PC-9 (cell line): ENCODE measurements around the gene EPHB3. TPM values are rescaled to one million over a fixed set of nuclear protein-coding genes. Genes with fewer than 3 reads are reported as not detected.

Source experiments
- BruUV-seq: library from RNA; stranded (reverse); fragments of 400-500 nt; replicated peaks from 2 replicates; lab custom pipeline; 2021; lab: Mats Ljungman, UMichigan
- CTCF ChIA-PET: fragments of 300-600 bp; sonication (Branson Sonifier 250); formaldehyde crosslinking; loops from one replicate; lab custom pipeline; 2022; ENCODE audit warnings: antibody characterized with exemption; lab: Charles Lee
- POLR2A ChIA-PET: fragments of 300-600 bp; sonication (Branson Sonifier 250); formaldehyde crosslinking; loops from one replicate; lab custom pipeline; 2022; ENCODE audit warnings: antibody characterized with exemption; ENCODE audit not compliant: unreplicated experiment; lab: Charles Lee
- DNase-seq, 2 experiments: peaks; one replicate each; pipeline versions ENCODE4 v3.0.0 to v3.0.0-alpha.2; 2015 to 2022; ENCODE audit warnings: mixed read lengths in 1 of 2
- H2AFZ ChIP-seq: fragments of 200-600 bp; sonication (generic); 2 replicates; pipeline ENCODE4 v1.8.1; 2017; ENCODE audit warnings: antibody characterized with exemption
- H3F3A ChIP-seq: fragments of 200-600 bp; sonication (generic); 2 replicates; pipeline ENCODE4 v1.8.1; 2017; ENCODE audit warnings: antibody characterized with exemption, mild to moderate bottlenecking, low read depth; ENCODE audit not compliant: insufficient read depth
- H3K27ac ChIP-seq: fragments of 200-600 bp; sonication (generic); 2 replicates; pipeline ENCODE4 v1.6.1; 2016; ENCODE audit warnings: mixed run types
- H3K27me3 ChIP-seq: fragments of 200-600 bp; sonication (generic); 2 replicates; pipeline ENCODE4 v1.6.1; 2016; ENCODE audit warnings: low read depth, mixed run types; ENCODE audit not compliant: insufficient read depth
- H3K36me3 ChIP-seq: fragments of 200-600 bp; sonication (generic); 2 replicates; pipeline ENCODE4 v1.6.1; 2016; ENCODE audit warnings: low read depth, mixed run types
- H3K4me1 ChIP-seq: fragments of 200-600 bp; sonication (generic); replicated peaks from 2 replicates; pipeline ENCODE4 v1.6.1; 2016; ENCODE audit warnings: mixed run types; ENCODE audit not compliant: insufficient read depth
- H3K4me2 ChIP-seq: fragments of 200-600 bp; sonication (generic); 2 replicates; pipeline ENCODE4 v1.6.1; 2017; ENCODE audit warnings: mixed run types
- H3K4me3 ChIP-seq: fragments of 200-600 bp; sonication (generic); 2 replicates; pipeline ENCODE4 v1.6.1; 2016; ENCODE audit warnings: mixed run types
- H3K79me2 ChIP-seq: fragments of 200-600 bp; sonication (generic); 2 replicates; pipeline ENCODE4 v1.6.1; 2017; ENCODE audit warnings: low read depth, mixed run types
- H3K9me2 ChIP-seq: fragments of 200-600 bp; sonication (generic); 2 replicates; pipeline ENCODE4 v1.8.1; 2017; ENCODE audit warnings: mild to moderate bottlenecking; ENCODE audit not compliant: insufficient read depth
- H3K9me3 ChIP-seq: fragments of 200-600 bp; sonication (generic); 2 replicates; pipeline ENCODE4 v1.8.1; 2016; ENCODE audit warnings: low read depth; ENCODE audit not compliant: insufficient read depth
- H4K20me1 ChIP-seq: fragments of 200-600 bp; sonication (generic); 2 replicates; pipeline ENCODE4 v1.8.1; 2017; ENCODE audit not compliant: insufficient read depth
- CTCF ChIP-seq: fragments of 200-600 bp; sonication (generic); conservative IDR thresholded peaks from 2 replicates; pipeline ENCODE4 v1.6.1; 2017; ENCODE audit warnings: mixed run types, antibody characterized with exemption, mild to moderate bottlenecking, moderate library complexity
- EZH2 ChIP-seq: fragments of 200-600 bp; sonication (generic); IDR thresholded peaks from 2 replicates; pipeline ENCODE4 v1.8.0; 2017; ENCODE audit warnings: antibody characterized with exemption, low read depth
- intact Hi-C: fragments of 100-400 bp; cut with micrococcal nuclease; formaldehyde crosslinking; loops from one replicate; pipeline ENCODE4 v1.10.0; 2022; ENCODE audit not compliant: unreplicated experiment
- total RNA-seq: library from RNA; stranded (reverse); gene quantifications from 2 replicates; pipeline ENCODE4 v1.2.3, GENCODE V29; 2021

The EPHB3 gene
- total RNA-seq, 1 experiment from 2014 or later: 15.7 TPM

GRCh38 chr3:184592371-184593219, 31.0 kb downstream of the EPHB3 start:
- no peaks in the 10 kb centered on the region for H3K36me3 ChIP-seq
- no peaks in the 10 kb centered on the region for H3K79me2 ChIP-seq
- no peak overlapping the region for H3K27ac ChIP-seq
- TF ChIP-seq CTCF (no peak), EZH2 (no peak)
- no peak overlapping the region for H2AFZ ChIP-seq
- H3K9me3 ChIP-seq: no peaks in the 10 kb centered on the region
- CTCF ChIA-PET: interaction anchor here (0.5 to 1.1 kb wide), 2 partner anchors 9 to 10 kb away, joined by 3 to 17 read pairs; no protein-coding TSS in a partner anchor
- no peaks in the 10 kb centered on the region for H3K9me2 ChIP-seq
- H3K4me1 ChIP-seq: no peaks in the 10 kb centered on the region
- H3K4me2 ChIP-seq: no peak overlapping the region
- intact Hi-C loops: no loop called here
- no TSS peak for BruUV-seq
- H3K27me3 ChIP-seq: peaks cover 7% of the 10 kb centered on the region; the same call in 1 of the 2 replicates
- 0 out of 2 replicates have a peak, but pooled peaks cover 4% of the 10 kb centered on the region for H4K20me1 ChIP-seq
- H3K4me3 ChIP-seq: no peak overlapping the region
- POLR2A ChIA-PET: interaction anchor here (0.6 to 0.7 kb wide), 4 partner anchors 7 to 148 kb away, joined by 4 to 6 read pairs (median 5); no protein-coding TSS in a partner anchor
- no peaks in the 10 kb centered on the region for H3F3A ChIP-seq
- no peak for DNase-seq

GRCh38 chr3:184593220-184593927, 31.8 kb downstream of the EPHB3 start:
- CTCF ChIA-PET: interaction anchor here (1.1 kb wide), 1 partner anchor 10 kb away, joined by 3 read pairs; no protein-coding TSS in a partner anchor
- no TSS peak for BruUV-seq
- intact Hi-C loops: no loop called here

More at GRCh38 chr3:184593220-184593927, 31.8 kb downstream of the EPHB3 start:
- Histone ChIP-seq H3K4me3 (no peak overlapping the region), H4K20me1 (0 out of 2 replicates have a peak, but pooled peaks cover 4% of the 10 kb centered on the region), H3K27ac (no peak overlapping the region), H3K4me1 (no peaks in the 10 kb centered on the region), H3K27me3 (peaks cover 7% of the 10 kb centered on the region; the same call in 1 of the 2 replicates), H3K79me2 (no peaks in the 10 kb centered on the region), H3K4me2 (no peak overlapping the region), H3K9me3 (no peaks in the 10 kb centered on the region), H3K36me3 (no peaks in the 10 kb centered on the region), H2AFZ (no peak overlapping the region), H3K9me2 (no peaks in the 10 kb centered on the region), H3F3A (no peaks in the 10 kb centered on the region)
- POLR2A ChIA-PET: interaction anchor here (0.5 to 0.6 kb wide), 2 partner anchors 101 to 147 kb away, joined by 4 to 5 read pairs; no protein-coding TSS in a partner anchor
- TF ChIP-seq CTCF: no peak
- no peak for TF ChIP-seq EZH2
- DNase-seq: no peak
